ENCODE data around the gene URM1.

Gene URM1

DNA sequence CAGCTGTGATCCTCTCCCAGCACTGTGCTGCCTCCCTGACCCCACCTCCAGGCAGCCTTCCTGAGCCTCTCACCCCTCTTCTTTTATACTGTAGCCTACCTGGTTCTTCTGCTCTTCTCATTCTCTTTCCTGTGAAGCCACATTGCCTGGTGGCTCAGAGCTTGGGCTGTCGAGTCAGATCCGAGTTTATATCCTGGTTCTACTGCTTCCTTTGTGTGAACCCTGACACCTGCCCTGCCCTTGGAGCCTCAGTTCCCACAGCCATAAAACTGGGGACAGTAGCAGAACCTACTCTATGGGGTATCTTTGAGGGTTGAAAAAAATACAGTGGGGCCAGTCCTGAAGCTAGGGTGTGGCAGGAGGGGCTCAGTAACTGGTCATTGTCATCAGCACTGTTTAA lies 22.0 kb upstream of the URM1 start:
- DNase-seq (ENCODE audit: low spot score) = no peak

GRCh38 chr9:128349772-128350171 lies 21.4 kb upstream of the URM1 start:
- DNase-seq (ENCODE audit: low spot score) = no peak

DNA sequence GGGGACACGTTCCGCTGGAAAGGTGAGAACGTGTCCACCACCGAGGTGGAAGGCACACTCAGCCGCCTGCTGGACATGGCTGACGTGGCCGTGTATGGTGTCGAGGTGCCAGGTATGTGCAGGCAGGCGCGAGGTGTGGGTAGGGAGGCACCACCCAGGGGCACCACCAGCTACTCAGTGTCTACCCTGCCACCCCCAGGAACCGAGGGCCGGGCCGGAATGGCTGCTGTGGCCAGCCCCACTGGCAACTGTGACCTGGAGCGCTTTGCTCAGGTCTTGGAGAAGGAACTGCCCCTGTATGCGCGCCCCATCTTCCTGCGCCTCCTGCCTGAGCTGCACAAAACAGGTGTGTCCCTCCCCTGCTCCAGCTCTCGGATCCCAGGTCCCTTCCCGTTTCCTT lies 15.7 kb upstream of the URM1 start:
- DNase-seq (ENCODE audit: low spot score) = no peak

DNA sequence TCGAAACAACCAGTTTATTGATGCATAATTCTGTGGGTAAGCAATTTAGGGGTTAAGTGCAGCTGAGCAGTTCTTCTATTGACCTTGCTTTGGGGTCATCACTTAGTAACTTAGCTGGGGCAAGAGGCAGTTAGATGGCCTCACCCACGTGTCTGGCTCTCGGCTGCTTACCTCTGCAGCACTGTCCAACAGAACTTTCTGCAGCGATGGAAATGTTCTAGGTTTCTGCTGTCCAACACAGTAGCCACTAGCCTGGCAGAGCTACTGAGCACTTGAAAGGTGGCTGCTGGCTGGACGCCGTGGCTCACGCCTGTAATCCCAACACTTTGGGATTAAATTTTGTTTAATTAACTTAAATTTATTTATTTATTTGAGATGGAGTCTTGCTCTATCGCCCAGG lies 13.1 kb upstream of the URM1 start:
- DNase-seq (ENCODE audit: low spot score) = no peak

DNA sequence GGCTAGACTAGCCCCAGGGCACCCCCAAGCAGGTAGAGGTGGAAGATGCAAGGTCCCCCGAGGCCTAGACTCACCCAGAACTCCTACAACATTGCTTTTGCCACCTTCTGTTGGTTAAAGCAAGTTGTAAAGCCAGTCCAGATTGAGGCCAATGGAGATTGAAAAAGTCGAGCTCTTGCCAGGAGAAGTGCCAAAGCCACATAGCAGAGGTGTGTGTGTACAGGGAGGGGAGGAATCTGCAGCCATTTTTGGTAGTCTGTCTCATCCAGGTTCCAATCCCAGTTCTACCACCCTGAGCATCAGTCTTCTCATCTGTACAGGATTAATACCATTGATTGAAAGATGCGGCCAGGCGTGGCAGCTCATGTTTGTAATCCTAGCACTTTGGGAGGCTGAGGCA lies 12.3 kb upstream of the URM1 start:
- no peak for DNase-seq (ENCODE audit: low spot score)

DNA sequence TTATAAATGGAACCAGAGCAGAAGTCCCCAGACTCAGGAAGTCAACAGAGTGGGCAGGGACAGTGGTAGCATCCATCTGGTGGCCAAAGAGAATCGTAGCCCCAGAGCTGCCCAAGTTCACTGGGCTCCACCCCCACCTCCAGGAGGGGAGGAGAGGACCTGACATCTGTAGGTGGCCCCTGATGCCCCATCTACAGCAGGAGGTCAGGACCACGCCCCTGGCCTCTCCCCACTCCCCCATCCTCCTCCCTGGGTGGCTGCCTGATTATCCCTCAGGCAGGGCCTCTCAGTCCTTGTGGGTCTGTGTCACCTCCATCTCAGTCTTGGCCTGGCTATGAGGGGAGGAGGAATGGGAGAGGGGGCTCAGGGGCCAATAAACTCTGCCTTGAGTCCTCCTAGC lies 10.3 kb upstream of the URM1 start:
- DNase-seq (ENCODE audit: low spot score) = no peak

GRCh38 chr9:128361296-128361985 lies 9.7 kb upstream of the URM1 start:
- DNase-seq (ENCODE audit: low spot score) = no peak

DNA sequence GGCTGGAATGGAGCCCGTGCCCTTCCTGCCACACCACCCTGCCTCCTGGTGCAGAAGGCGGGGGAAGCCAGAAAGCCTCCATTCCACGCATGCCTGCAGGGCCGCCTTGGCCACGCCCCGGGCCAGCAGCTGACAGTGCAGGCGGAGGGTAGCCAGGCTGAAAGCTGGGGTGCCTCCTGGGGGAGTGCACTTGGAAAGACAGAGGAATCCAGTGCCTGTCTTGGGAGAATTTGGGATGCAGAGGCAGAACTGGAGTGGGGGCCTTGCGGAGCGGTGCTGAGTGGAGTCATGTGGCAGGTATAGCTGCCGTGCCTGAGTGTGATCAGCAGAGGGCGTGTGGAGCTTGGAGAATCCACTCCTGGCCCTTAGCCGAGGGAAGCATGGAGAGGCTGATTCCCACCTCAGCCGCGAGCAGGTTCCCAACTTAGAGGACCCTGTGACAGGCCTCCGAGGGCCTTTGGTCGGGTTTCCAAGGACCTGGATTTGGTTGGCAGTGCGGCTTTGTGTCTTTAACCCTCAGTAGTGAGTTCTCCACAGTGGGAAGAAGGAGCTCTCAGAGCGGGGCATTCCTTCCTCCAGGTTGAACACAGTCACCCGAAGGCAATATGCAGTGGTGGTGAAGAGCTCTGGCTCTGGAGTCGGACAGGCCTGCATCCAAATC lies 9.1 kb upstream of the URM1 start:
- DNase-seq (ENCODE audit: low spot score) = peak; percentile 92

GRCh38 chr9:128362774-128363173 lies 8.4 kb upstream of the URM1 start:
- no peak for DNase-seq (ENCODE audit: low spot score)

DNA sequence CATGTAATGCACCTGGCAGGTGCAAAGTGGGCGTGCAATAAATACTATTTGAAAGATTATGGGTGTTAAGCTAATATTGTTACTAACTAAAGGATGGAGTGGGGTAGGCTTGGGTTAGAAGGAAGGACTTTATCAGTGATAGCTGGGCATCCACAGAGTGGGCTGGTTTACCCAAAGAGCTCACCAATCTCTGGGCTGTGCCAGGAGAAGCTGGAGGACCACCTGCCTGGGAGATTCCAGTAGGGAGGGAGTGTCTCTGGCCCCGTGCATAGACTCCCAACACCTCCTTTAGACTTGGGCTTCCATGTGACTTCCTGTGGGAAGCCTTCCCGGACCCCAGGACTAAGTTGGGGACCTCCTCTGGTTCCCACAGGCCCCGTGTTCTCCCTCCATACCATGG lies 5.6 kb upstream of the URM1 start:
- no peak for DNase-seq (ENCODE audit: low spot score)

DNA sequence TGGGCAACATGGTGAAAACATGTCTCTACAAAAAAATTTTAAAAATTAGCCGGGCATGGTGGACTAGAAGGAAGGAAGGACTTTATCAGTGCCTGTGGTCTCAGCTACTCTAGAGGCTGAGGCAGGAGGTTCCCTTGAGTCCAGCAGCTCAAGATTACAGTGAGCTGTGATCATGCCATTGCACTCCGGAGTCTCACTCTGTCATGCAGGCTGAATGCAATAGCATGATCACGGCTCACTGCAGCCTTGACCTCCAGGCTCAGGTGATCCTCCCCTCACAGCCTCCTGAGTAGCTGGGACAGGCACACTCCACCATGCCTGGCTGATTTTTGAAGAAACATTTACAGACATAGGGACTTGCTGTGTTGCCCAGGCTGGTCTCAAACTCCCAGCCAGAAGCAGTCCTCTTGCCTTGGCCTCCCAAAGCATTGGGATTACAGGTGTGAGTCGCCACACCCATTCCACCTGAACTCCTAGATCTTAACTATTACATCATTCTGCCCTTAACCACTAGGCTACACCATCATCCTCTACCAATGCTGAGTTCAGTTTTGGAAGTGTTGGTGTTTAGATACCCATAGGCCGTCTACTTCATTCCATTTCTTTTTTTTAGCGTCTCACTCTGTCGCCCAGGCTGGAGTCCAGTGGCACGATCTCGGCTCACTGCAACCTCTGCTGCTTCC lies 2.0 kb upstream of the URM1 start:
- DNase-seq (ENCODE audit: low spot score) = no peak

GRCh38 chr9:128370367-128370751 lies 815 bp upstream of the URM1 start:
- no peak for DNase-seq (ENCODE audit: low spot score)

DNA sequence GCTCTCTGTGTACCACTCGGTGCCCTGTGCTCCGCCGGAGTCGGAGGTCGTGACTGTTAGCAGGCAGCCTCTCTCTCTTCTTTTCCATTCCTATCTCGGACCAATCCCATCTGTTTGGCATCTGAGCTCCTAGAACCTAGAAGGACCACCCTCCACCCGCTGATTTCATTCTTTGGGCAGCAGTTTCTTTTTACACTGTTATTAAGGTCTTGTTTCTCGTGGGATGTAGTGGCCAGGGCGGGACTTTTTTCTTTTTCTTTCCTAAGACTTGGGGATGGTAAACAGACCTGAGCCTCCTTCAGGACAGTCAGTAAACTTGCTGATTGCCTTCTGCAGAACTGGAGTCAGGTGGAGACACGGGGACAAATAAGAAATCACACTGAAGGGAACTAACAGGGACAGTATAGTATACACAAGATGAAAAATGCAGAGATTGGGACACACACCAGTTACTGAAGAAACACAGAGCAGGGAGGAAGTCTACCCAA lies 500 bp downstream of the URM1 start:
- DNase-seq (ENCODE audit: low spot score) = no peak

DNA sequence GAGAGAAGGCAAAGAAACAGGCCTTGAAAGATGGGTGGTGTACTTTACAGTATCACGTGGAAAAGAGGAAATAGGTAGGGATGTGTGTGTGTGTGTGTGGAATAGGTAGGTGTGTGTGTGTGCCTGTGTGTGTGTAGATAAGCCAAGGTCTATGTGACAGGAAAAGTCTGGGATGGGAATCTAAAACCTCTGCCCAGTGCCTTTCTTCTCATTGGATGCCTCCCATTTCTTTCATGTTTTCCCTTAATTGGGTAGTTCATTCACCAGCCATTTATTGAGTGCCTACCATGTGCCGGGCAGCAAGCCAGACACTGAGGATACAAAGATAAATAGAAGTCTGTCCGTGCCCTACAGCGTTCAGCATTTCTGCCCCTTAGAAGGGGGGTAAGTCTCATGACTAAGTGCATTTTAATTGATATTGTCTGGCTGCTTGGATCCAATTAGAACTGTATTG lies 1.0 kb downstream of the URM1 start:
- DNase-seq (ENCODE audit: low spot score) = no peak

DNA sequence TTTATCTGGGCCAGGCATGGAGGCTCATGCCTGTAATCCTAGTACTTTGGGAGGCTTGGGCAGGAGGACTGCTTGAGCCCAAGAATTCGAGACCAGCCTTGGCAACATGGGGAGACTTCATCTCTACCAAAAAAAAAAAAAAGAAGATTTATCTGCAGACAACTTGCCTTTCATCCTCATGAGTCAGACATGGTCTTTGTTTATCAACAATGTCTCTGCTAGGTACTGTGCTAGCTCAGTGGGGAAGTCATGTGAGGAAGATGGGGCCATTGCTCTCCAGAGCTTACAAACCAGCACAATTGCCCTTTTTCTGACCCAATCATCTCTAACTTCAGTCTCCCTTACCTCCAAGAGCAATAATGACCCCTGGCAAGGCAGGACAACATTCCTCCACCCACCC lies 1.6 kb downstream of the URM1 start:
- DNase-seq (ENCODE audit: low spot score) = no peak

- DNase-seq (ENCODE audit: low spot score) = no peak
Measured at GRCh38 chr9:128374221-128374675, 3.1 kb downstream of the URM1 start.

- no peak for DNase-seq (ENCODE audit: low spot score)
Measured at GRCh38 chr9:128375865-128376264, 4.7 kb downstream of the URM1 start.

DNA sequence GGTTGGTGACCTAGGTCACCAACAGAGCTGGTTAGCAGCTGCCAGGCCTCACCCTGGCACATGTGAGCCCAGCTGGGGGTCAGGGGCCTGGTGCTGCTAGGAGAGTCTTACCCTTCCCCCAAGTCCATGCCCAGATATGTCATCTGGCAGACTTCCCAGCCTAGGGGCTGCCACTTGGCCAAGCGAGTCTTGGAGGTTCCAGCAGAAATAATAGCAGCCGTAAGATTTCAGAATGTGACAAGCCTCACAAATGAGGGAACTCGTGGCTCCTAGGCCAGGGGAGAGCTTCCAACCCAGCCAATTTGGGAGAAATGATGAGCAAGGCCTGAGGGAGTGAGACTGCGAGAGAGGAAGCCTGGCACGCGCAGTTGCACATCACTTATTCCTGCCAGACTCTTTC lies 11.1 kb downstream of the URM1 start:
- no peak for DNase-seq (ENCODE audit: low spot score)

- DNase-seq (ENCODE audit: low spot score) = no peak
Measured at GRCh38 chr9:128383007-128383753, 12.0 kb downstream of the URM1 start.

DNA sequence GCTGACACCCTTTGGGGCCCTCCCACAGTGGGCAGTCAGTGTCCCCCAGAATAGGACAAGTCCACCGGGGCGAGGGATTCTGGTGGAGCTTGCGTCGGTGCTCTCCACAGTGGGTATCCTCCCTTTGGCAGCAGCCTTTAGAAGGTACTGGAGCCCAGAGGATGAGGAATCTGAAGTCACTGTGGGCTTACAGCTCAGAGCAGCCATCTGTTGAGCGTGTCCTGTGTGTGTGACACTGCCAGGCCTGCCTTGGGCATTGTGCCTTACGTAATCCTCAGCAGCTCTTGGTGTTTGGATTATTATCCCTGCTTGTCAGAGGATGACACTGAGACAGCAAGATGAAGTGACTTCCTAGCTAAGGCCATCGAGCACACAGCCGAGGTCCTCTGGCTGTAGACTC lies 12.6 kb downstream of the URM1 start:
- DNase-seq (ENCODE audit: low spot score) = no peak

DNA sequence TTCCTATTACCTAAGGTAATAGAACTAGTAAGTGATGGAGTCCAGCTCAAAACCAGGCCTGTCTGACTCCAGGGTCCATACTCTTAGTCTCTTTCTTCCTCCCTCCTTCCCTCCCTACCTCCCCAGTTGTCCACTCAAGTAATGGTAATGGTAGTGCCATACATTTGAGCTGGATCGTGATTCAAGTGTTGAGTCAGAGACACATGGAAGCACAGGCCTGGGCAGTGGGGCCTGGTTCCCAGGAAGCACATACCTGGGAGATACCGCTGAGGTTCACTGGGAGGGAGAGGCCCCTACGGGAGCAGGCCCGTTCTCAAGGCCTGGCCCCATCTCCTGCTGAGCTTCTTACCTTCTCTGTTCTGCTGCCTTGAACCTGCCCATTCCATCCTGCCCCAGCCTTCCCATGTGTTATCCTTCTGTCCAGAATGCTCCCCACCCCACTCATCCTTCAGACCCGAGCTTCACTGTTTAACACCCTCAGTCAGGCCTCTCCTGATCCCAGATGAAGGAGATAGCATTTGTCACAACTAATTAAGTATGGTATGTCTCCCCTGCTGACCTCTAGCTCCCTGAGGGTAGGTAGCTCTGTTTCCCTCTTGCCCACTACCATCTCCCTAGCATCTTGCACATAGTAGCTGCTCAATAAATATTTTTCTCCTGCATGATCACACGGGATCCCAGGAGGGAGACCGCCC lies 13.8 kb downstream of the URM1 start:
- no peak for DNase-seq (ENCODE audit: low spot score)
